Muscle of leg (tissue), 16 donors: ENCODE data around the gene APBA2. TPM values are rescaled to one million over a fixed set of nuclear protein-coding genes. Genes with fewer than 3 reads are reported as not detected.
"Not testable (repeated sequence)": the region's sequence is repeated elsewhere in the genome, so short reads cannot be mapped to it uniquely, and the experiment has no call there.

Experiments
- DNase-seq: peaks from one replicate; pipeline ENCODE4 v3.0.0; 2013
- H3K27ac ChIP-seq: one replicate; pipeline ENCODE4 v1.5.1; 2013; ENCODE audit warnings: mild to moderate bottlenecking, low read length, control low read depth
- H3K27me3 ChIP-seq: one replicate; pipeline ENCODE4 v1.6.1; 2013; ENCODE audit warnings: low read length; ENCODE audit not compliant: control insufficient read depth, insufficient read depth
- H3K36me3 ChIP-seq: one replicate; pipeline ENCODE4 v1.6.1; 2013; ENCODE audit warnings: low read length; ENCODE audit not compliant: control insufficient read depth, insufficient read depth
- H3K4me1 ChIP-seq: one replicate; pipeline ENCODE4 v1.6.1; 2013; ENCODE audit warnings: low read length; ENCODE audit not compliant: control insufficient read depth, insufficient read depth
- H3K4me3 ChIP-seq: one replicate; pipeline ENCODE4 v1.5.1; 2013; ENCODE audit warnings: low read length, control low read depth
- H3K9me3 ChIP-seq: replicated peaks from 2 replicates; pipeline ENCODE4 v1.6.1; 2013; ENCODE audit warnings: low read depth, low read length; ENCODE audit not compliant: control insufficient read depth
- WGBS: methylation state at CpG from one replicate; pipeline ENCODE4 v1.1.5; 2013; ENCODE audit warnings: missing lambda C conversion rate; ENCODE audit not compliant: insufficient coverage; 5-methylcytosine and 5-hydroxymethylcytosine counted together
- long read RNA-seq, 11 donors: transcript quantifications; one replicate each; lab custom pipeline, GENCODE V29; 2026
- polyA plus RNA-seq, 8 donors: library from polyadenylated mRNA; unstranded; fragments of 120-200 nt; gene quantifications; one replicate each; pipeline versions ENCODE4 v1.2.1 to v1.2.3, GENCODE V29; 2013; ENCODE audit warnings: inconsistent platforms in 1 of 8, low replicate concordance in 1 of 8; ENCODE audit not compliant: insufficient read length in 8 of 8, insufficient read depth in 1 of 8
- total RNA-seq: library from RNA; stranded (reverse); fragments of 120-200 nt; gene quantifications from one replicate; pipeline ENCODE4 v1.2.4, GENCODE V29; 2013

The APBA2 gene
- 4.7 TPM for total RNA-seq
- polyA plus RNA-seq = 1 to 10 TPM; 4.0 to 9.7 (median 5.7) TPM
- long read RNA-seq, donor 1 = 0 reads
- long read RNA-seq, donor 2 = 0 reads
- long read RNA-seq, donor 3 = 0 reads
- long read RNA-seq, donor 4 = 0 reads
- long read RNA-seq, donor 5 = 0 reads
- long read RNA-seq, donor 6 = 0 reads
- long read RNA-seq, donor 7, partial matches to known transcripts = 0 of 1 reads
- long read RNA-seq, donor 7, other reads (novel, unspliced or antisense) = 0 of 1 reads
- long read RNA-seq, donor 8 = 0 reads
- long read RNA-seq, donor 9 = 0 reads
- long read RNA-seq, donor 10 = 0 reads
- long read RNA-seq, donor 11 = 0 reads

GRCh38 chr15:28885630-28886430, at the start of gene APBA2:
Gene APBA2, plus strand, starts transcription at chr15:28885974. Its CDS starts 167,911 bp downstream, at chr15:29053885.
- Histone ChIP-seq H3K27ac (no peak within 1 kb of the TSS), H3K36me3 (no peaks in the 10 kb centered on the region), H3K4me1 (peaks cover 16% of the 10 kb centered on the region), H3K4me3 (peak within 1 kb of the TSS; percentile 42), H3K9me3 (no peaks in the 10 kb centered on the region), H3K27me3 (peaks cover 20% of the 10 kb centered on the region)
- DNase-seq = peak; percentile 55
- under 1% methylated on average over 109 of the region's 109 CpGs for WGBS

GRCh38 chr15:28840285-28840684, 45.5 kb upstream of the APBA2 start:
- H3K4me1 ChIP-seq, H3K27me3 ChIP-seq, H3K27ac ChIP-seq, H3K36me3 ChIP-seq, H3K4me3 ChIP-seq, H3K9me3 ChIP-seq, DNase-seq: not testable (repeated sequence)
- WGBS = no CpG with 5 or more reads among the region's 9 CpGs

GRCh38 chr15:28842210-28842609, 43.6 kb upstream of the APBA2 start:
- not testable (repeated sequence) for H3K27ac ChIP-seq, DNase-seq, H3K4me3 ChIP-seq, H3K9me3 ChIP-seq, H3K36me3 ChIP-seq, H3K27me3 ChIP-seq, H3K4me1 ChIP-seq
- 85% methylated on average over 9 of the region's 11 CpGs for WGBS

- H3K27me3 ChIP-seq, H3K4me3 ChIP-seq, DNase-seq, H3K9me3 ChIP-seq, H3K27ac ChIP-seq, H3K36me3 ChIP-seq, H3K4me1 ChIP-seq: not testable (repeated sequence)
- WGBS = 71% methylated on average over 1 of the region's 12 CpGs
Observed at GRCh38 chr15:28843520-28843919, 42.3 kb upstream of the APBA2 start.

- not testable (repeated sequence) for H3K4me1 ChIP-seq, H3K27ac ChIP-seq, DNase-seq, H3K27me3 ChIP-seq, H3K36me3 ChIP-seq, H3K9me3 ChIP-seq, H3K4me3 ChIP-seq
- WGBS = 20% methylated on average over 1 of the region's 14 CpGs
Observed at GRCh38 chr15:28844147-28844546, 41.6 kb upstream of the APBA2 start.

- not testable (repeated sequence) for H3K27ac ChIP-seq, H3K27me3 ChIP-seq, H3K4me1 ChIP-seq, H3K9me3 ChIP-seq, DNase-seq, H3K4me3 ChIP-seq, H3K36me3 ChIP-seq
- no CpG with 5 or more reads among the region's 5 CpGs for WGBS
Observed at GRCh38 chr15:28847247-28847646, 38.5 kb upstream of the APBA2 start.

- DNase-seq, H3K36me3 ChIP-seq, H3K4me1 ChIP-seq, H3K9me3 ChIP-seq, H3K27ac ChIP-seq, H3K27me3 ChIP-seq, H3K4me3 ChIP-seq: not testable (repeated sequence)
- WGBS = 87% methylated on average over 5 of the region's 9 CpGs
Observed at GRCh38 chr15:28847959-28848358, 37.8 kb upstream of the APBA2 start.

GRCh38 chr15:28848521-28848920, 37.3 kb upstream of the APBA2 start, which contains the start of gene GOLGA6L7:
Gene GOLGA6L7, minus strand, starts transcription at chr15:28848644. Its CDS starts 95 bp downstream, at chr15:28848549.
- H3K4me1 ChIP-seq, H3K27me3 ChIP-seq, H3K27ac ChIP-seq, H3K9me3 ChIP-seq, H3K36me3 ChIP-seq, H3K4me3 ChIP-seq, DNase-seq: not testable (repeated sequence)
- WGBS = 94% methylated on average over 5 of the region's 13 CpGs

- not testable (repeated sequence) for H3K36me3 ChIP-seq, H3K27ac ChIP-seq, DNase-seq, H3K27me3 ChIP-seq, H3K4me3 ChIP-seq, H3K9me3 ChIP-seq, H3K4me1 ChIP-seq
- no CpG with 5 or more reads among the region's 17 CpGs for WGBS
Observed at GRCh38 chr15:28849271-28849670, 36.5 kb upstream of the APBA2 start.

- 96% methylated on average over 14 of the region's 31 CpGs for WGBS
- not testable (repeated sequence) for H3K27me3 ChIP-seq, H3K36me3 ChIP-seq, H3K4me3 ChIP-seq, DNase-seq, H3K4me1 ChIP-seq, H3K9me3 ChIP-seq, H3K27ac ChIP-seq
Observed at GRCh38 chr15:28849766-28850165, 36.0 kb upstream of the APBA2 start.
